ENCODE results near the gene L3MBTL3. TPM values are rescaled to one million over a fixed set of nuclear protein-coding genes. Genes with fewer than 3 reads are reported as not detected.
A peak's percentile ranks its signal among the peaks of the same experiment; 100 is the strongest.

L3MBTL3 gene
- total RNA-seq, 2 donors from 2014 or later = 36.6 to 45.2 TPM

GRCh38 chr6:130010387-130010786 is 8.0 kb upstream of the L3MBTL3 start:
- H3K36me3 Mint-ChIP-seq (ENCODE audit: low read depth) = peaks cover 3% of the 10 kb centered on the region
- H3K9me3 ChIP-seq (ENCODE audit: control insufficient read depth, low read length, poor library complexity, severe bottlenecking) = no peaks in the 10 kb centered on the region
- H3K27ac Mint-ChIP-seq = no peak overlapping the region
- H3K4me3 Mint-ChIP-seq = no peak overlapping the region
- H3K27me3 Mint-ChIP-seq = peaks cover 30% of the 10 kb centered on the region
- ATAC-seq (no peak), DNase-seq (no peak)
- H3K4me1 Mint-ChIP-seq = no peaks in the 10 kb centered on the region

DNA sequence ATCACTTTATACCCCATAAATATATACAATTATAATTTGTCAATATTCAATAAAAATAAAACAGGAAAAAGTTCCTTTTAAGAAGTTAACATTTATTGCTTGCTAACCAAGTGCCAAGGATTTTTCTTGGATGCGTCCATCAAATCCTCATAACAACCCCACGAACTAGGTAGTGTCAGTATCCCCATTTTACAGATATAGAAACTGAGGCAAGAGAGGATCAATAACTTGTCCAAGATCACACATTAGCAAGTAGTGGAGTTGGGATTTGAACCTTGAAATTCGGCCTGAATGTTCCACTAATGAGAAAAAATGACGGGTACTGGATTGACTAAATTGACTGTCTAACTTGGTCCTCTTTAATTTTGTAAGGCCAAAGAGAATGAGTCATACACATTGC is 5.7 kb upstream of the L3MBTL3 start:
- Mint-ChIP-seq H3K27ac (no peak overlapping the region), H3K36me3 (ENCODE audit: low read depth) (peaks cover 3% of the 10 kb centered on the region), H3K27me3 (peaks cover 20% of the 10 kb centered on the region), H3K4me3 (no peak overlapping the region), H3K4me1 (no peaks in the 10 kb centered on the region)
- DNase-seq (no peak), ATAC-seq (no peak)
- H3K9me3 ChIP-seq (ENCODE audit: control insufficient read depth, low read length, poor library complexity, severe bottlenecking) = no peaks in the 10 kb centered on the region

DNA sequence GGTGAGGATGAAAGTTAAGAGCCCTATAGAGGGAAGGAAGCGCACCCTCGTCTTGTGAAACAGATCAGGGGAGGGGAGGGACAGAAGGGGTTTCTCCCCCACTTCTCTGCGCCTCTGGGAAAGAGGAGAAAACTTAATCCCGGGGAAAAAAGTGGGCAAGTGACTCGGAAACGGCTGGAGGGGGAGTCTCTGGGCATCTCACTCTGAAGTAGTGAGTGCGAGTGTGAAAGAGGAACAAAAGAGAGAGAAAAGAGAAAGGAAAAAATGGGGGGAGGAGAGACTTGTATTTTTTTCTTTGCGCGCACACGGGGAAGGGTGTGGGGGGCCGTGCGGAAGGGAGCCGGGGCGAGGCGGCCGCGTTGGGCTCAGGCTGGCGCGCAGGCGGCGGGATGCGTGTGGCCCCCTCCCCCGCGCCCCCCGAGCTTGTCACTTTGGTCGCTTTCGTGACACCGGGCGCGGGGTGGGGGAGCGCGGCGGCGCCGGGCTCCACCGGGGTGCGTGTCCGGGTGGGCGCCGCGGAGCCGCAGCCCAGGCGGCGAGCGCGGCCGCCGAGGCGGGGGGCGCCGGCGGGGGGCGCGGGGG is 454 bp downstream of the L3MBTL3 start:
- DNase-seq (peak; percentile 17 to 24 (median 21)), ATAC-seq (peak; percentile 33)
- peaks cover 7% of the 10 kb centered on the region for H3K36me3 Mint-ChIP-seq (ENCODE audit: low read depth)
- H3K27me3 Mint-ChIP-seq = no peaks in the 10 kb centered on the region
- H3K4me3 Mint-ChIP-seq = peak overlapping the region; percentile 100
- peak overlapping the region; percentile 99 for H3K27ac Mint-ChIP-seq
- H3K9me3 ChIP-seq (ENCODE audit: control insufficient read depth, low read length, poor library complexity, severe bottlenecking) = no peaks in the 10 kb centered on the region
- H3K4me1 Mint-ChIP-seq = peaks cover 16% of the 10 kb centered on the region

DNA sequence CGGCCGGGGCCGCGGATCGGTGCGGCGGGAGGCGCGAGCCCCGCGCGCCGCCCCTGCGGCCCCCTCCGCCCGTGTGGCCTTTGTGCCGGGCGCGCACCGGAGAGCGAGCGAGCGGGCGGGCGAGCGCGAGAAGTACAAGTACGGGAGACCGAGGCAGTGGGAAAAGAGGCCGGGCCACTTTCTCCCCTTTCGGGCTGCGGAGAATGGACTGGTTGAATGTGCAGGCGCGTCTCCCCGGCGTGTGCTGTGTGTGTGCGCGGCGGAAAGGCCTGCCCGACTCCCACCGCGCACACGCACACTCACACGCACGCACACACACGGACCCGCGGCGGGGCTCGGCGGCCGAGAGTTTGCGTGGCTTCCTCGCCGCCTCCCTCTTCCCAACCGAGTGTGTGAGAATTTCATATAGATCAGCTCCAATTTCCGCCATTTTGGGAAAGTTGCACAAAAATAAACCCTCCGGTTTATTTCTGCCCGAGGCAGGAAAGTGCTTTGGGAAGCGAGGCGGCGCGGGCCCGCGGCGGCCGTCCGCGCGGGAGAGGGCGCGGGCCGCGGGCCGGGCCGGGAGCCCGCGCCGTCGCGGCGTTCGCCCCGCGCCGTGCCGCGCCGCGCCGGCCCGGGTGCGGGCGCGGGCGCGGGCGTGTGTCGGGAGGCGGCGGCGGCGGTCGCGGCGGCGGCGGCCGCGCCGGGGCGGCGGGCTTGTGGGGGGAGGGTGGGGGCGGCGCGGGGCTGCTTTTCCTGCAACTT is 1.1 kb downstream of the L3MBTL3 start:
- Mint-ChIP-seq H3K36me3 (ENCODE audit: low read depth) (peaks cover 9% of the 10 kb centered on the region), H3K27ac (peak overlapping the region; percentile 99), H3K27me3 (no peaks in the 10 kb centered on the region), H3K4me3 (peak overlapping the region; percentile 100), H3K4me1 (peaks cover 18% of the 10 kb centered on the region)
- ATAC-seq = peak; percentile 25
- H3K9me3 ChIP-seq (ENCODE audit: control insufficient read depth, low read length, poor library complexity, severe bottlenecking) = no peaks in the 10 kb centered on the region
- DNase-seq = peak; percentile 14 to 17 (median 17)

DNA sequence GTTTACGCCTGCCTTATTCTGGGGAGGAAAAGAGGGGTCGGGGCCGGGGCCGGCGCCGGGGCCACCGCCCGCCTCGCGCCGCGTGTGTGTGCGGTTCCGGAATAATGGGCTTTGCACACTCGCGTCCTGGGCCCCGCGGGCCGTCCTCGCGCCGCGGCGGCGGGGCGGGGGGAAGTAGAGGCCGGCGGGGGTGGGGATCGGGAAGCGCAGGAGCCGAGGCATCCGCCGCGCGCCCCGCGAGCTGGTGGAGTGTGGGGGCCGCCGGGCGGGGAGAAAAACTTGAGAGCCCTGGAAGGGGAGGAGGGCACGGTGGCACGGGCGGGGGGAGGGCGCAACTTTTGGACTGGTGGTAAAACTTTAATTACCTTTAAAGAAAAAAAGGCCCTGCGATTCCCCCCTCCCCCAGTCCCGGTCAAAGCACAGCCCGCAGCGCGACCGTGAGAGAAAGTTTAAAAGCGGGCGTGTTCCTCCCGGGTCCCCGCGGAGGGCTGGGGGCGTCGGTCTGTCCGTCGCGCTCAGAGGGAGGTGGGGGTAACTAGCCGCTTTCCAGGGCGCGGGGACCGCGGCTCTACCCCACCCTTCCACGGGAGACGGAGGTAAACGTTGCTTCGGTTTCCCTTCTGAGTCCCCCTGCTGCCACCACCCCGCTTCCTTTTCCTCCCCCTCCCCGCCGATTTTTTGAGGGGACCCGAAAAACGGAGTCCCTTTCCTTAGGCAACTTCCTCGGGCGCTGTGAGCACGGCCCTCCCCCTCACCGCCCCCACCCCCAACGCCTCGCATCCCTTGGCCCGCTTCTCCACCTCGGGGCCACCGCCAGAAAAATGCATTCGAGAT is 1.9 kb downstream of the L3MBTL3 start:
- H3K9me3 ChIP-seq (ENCODE audit: control insufficient read depth, low read length, poor library complexity, severe bottlenecking) = no peaks in the 10 kb centered on the region
- no peaks in the 10 kb centered on the region for H3K27me3 Mint-ChIP-seq
- ATAC-seq = peak; percentile 24
- peaks cover 9% of the 10 kb centered on the region for H3K36me3 Mint-ChIP-seq (ENCODE audit: low read depth)
- peak overlapping the region; percentile 95 for H3K4me3 Mint-ChIP-seq
- DNase-seq = peak; percentile 5 to 40 (median 39)
- peaks cover 20% of the 10 kb centered on the region for H3K4me1 Mint-ChIP-seq
- peak overlapping the region; percentile 91 for H3K27ac Mint-ChIP-seq

- Mint-ChIP-seq H3K36me3 (ENCODE audit: low read depth) (peaks cover 9% of the 10 kb centered on the region), H3K27me3 (no peaks in the 10 kb centered on the region), H3K4me1 (peaks cover 26% of the 10 kb centered on the region), H3K27ac (peak overlapping the region; percentile 91), H3K4me3 (peak overlapping the region; percentile 95)
- DNase-seq (peak; percentile 32 to 69 (median 54)), ATAC-seq (peak; percentile 66)
- no peaks in the 10 kb centered on the region for H3K9me3 ChIP-seq (ENCODE audit: control insufficient read depth, low read length, poor library complexity, severe bottlenecking)
Measured at GRCh38 chr6:130020907-130021629, 2.7 kb downstream of the L3MBTL3 start.

GRCh38 chr6:130026859-130027258 is 8.5 kb downstream of the L3MBTL3 start:
- no peaks in the 10 kb centered on the region for H3K27me3 Mint-ChIP-seq
- peak overlapping the region; percentile 97 for H3K27ac Mint-ChIP-seq
- H3K4me3 Mint-ChIP-seq = no peak overlapping the region
- no peaks in the 10 kb centered on the region for H3K9me3 ChIP-seq (ENCODE audit: control insufficient read depth, low read length, poor library complexity, severe bottlenecking)
- DNase-seq (no peak), ATAC-seq (no peak)
- H3K36me3 Mint-ChIP-seq (ENCODE audit: low read depth) = peaks cover 3% of the 10 kb centered on the region
- H3K4me1 Mint-ChIP-seq = peaks cover 50% of the 10 kb centered on the region

DNA sequence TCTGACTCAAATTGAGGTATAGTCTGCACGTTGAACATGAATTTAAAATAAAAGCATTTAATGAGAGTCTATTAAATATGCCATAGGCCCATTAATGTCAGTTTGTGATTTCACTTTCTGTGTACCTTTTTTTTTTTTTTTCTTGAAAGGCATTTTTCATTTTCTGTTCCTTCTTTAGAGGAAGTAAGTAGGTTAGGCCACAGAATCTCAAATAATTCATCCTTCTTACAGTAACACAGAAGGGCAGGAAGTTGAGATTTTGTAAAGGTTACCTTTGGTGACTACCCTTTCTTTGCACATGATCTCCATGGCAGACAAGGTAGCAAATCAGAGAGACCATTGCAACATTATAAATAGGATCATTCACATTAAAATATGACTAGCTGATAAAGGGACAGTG is 9.6 kb downstream of the L3MBTL3 start:
- peak; percentile 78 for ATAC-seq
- peaks cover 3% of the 10 kb centered on the region for H3K36me3 Mint-ChIP-seq (ENCODE audit: low read depth)
- H3K4me1 Mint-ChIP-seq = peaks cover 48% of the 10 kb centered on the region
- peak overlapping the region; percentile 97 for H3K27ac Mint-ChIP-seq
- no peaks in the 10 kb centered on the region for H3K9me3 ChIP-seq (ENCODE audit: control insufficient read depth, low read length, poor library complexity, severe bottlenecking)
- peak overlapping the region; percentile 81 for H3K4me3 Mint-ChIP-seq
- no peak for DNase-seq
- no peaks in the 10 kb centered on the region for H3K27me3 Mint-ChIP-seq

DNA sequence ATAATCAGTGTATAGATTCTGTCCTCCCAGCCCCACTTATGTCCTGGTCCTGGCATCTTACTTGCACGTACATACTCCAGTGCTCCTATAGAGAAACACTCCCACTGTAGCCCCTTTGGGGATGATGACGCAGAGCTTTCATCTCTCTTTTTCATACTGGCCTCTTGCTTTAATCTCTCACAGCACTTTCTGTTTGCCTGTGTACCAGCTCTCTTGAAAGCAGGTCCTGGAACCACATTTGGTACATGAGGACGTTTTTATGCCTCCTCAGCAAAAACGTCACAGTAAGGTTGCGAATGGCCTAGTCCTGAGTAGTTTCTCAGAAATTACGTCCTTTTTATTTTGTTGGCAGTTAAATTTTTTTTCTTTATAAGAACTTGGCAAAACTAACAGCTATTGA is 10.8 kb downstream of the L3MBTL3 start:
- Mint-ChIP-seq H3K4me3 (peak overlapping the region; percentile 80), H3K36me3 (ENCODE audit: low read depth) (no peaks in the 10 kb centered on the region), H3K4me1 (peaks cover 52% of the 10 kb centered on the region), H3K27me3 (no peaks in the 10 kb centered on the region), H3K27ac (peak overlapping the region; percentile 97)
- ATAC-seq (peak; percentile 73), DNase-seq (no peak)
- H3K9me3 ChIP-seq (ENCODE audit: control insufficient read depth, low read length, poor library complexity, severe bottlenecking) = no peaks in the 10 kb centered on the region

GRCh38 chr6:130032758-130033340 is 14.5 kb downstream of the L3MBTL3 start:
- DNase-seq = no peak
- ATAC-seq = no peak
- Mint-ChIP-seq H3K27me3 (no peaks in the 10 kb centered on the region), H3K4me3 (no peak overlapping the region), H3K36me3 (ENCODE audit: low read depth) (no peaks in the 10 kb centered on the region), H3K4me1 (peaks cover 45% of the 10 kb centered on the region), H3K27ac (peak overlapping the region; percentile 81)
- H3K9me3 ChIP-seq (ENCODE audit: control insufficient read depth, low read length, poor library complexity, severe bottlenecking) = no peaks in the 10 kb centered on the region

GRCh38 chr6:130033949-130034348 is 15.6 kb downstream of the L3MBTL3 start:
- DNase-seq = no peak
- peaks cover 2% of the 10 kb centered on the region for H3K36me3 Mint-ChIP-seq (ENCODE audit: low read depth)
- H3K27ac Mint-ChIP-seq = peak overlapping the region; percentile 79
- no peak for ATAC-seq
- H3K4me1 Mint-ChIP-seq = peaks cover 42% of the 10 kb centered on the region
- peak overlapping the region; percentile 57 for H3K4me3 Mint-ChIP-seq
- no peaks in the 10 kb centered on the region for H3K27me3 Mint-ChIP-seq
- no peaks in the 10 kb centered on the region for H3K9me3 ChIP-seq (ENCODE audit: control insufficient read depth, low read length, poor library complexity, severe bottlenecking)

DNA sequence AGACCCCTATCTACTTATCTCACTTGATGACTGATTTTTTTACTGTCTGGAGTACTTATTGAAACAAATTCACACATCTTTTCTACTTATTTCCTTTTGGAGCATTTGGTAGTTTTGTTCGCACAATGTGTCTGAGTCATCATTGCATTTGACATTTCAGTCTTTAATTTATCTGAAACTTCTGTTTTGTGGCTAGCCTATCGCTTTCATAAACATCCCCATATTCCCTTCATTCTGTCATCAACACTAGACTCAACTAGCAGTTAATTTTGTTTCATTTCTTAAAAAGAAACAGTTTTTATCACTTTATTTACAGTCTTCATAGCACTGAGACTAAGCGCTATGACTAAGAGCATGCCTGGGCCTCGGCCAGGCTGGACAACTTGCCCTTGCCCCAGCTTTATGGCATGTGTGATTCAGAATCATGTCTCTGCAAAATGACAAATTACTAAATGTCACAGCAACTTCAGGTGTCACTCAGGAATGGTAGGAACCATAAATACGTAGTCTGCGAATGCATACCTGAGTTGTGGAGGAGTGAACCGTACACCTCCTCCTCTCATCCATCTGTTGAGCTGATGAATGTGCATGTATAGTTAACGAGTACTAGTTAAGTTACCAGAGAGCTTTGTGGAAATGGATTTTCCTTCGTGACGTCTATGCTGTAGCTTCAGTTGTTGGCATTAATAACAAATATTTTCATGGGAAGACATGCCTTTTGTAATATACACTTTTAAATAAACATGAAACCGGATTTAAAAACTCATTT is 16.2 kb downstream of the L3MBTL3 start:
- DNase-seq (no peak), ATAC-seq (peak; percentile 26)
- Mint-ChIP-seq H3K27me3 (no peaks in the 10 kb centered on the region), H3K27ac (peak overlapping the region; percentile 79), H3K36me3 (ENCODE audit: low read depth) (peaks cover 2% of the 10 kb centered on the region), H3K4me3 (peak overlapping the region; percentile 80), H3K4me1 (peaks cover 36% of the 10 kb centered on the region)
- H3K9me3 ChIP-seq (ENCODE audit: control insufficient read depth, low read length, poor library complexity, severe bottlenecking) = no peaks in the 10 kb centered on the region

Measured in T-helper 17 cell (primary cell).